H1 (cell line): ENCODE measurements around the gene HABP4. TPM values are rescaled to one million over a fixed set of nuclear protein-coding genes. Genes with fewer than 3 reads are reported as not detected.
A peak's percentile ranks its signal among the peaks of the same experiment; 100 is the strongest.

Source experiments
- ASH2L ChIP-seq: fragments of 200-600, 300-600 bp; sonication (generic); IDR thresholded peaks from one replicate; pipeline ENCODE4 v1.7.1; 2017; ENCODE audit warnings: low read length
- CHD7 ChIP-seq: fragments of 300-600 bp; sonication (generic); IDR thresholded peaks from 2 replicates; pipeline ENCODE4 v1.7.1; 2012; ENCODE audit warnings: low read length, moderate library complexity, mild to moderate bottlenecking, inconsistent platforms; ENCODE audit not compliant: insufficient replicate concordance
- GABPA ChIP-seq: IDR thresholded peaks from 2 replicates; pipeline ENCODE4 v1.6.1; 2011; ENCODE audit warnings: mild to moderate bottlenecking, low read length, moderate library complexity, borderline replicate concordance; ENCODE audit not compliant: insufficient read depth
- KDM4A ChIP-seq: IDR thresholded peaks from one replicate; pipeline ENCODE4 v1.7.1; 2012; ENCODE audit warnings: low read depth, mild to moderate bottlenecking, moderate library complexity, low read length, inconsistent platforms; ENCODE audit not compliant: severe bottlenecking
- MAX ChIP-seq: IDR thresholded peaks from 2 replicates; pipeline ENCODE4 v1.6.1; 2012; ENCODE audit warnings: inconsistent platforms
- PHF8 ChIP-seq: fragments of 200-600 bp; sonication (generic); conservative IDR thresholded peaks from 2 replicates; pipeline ENCODE4 v1.7.1; 2012; ENCODE audit warnings: low read depth, mild to moderate bottlenecking, inconsistent platforms, low read length, moderate library complexity
- POLR2AphosphoS5 ChIP-seq: IDR thresholded peaks from 2 replicates; pipeline ENCODE4 v1.6.1; 2011; ENCODE audit warnings: low read depth, low read length
- RNF2 ChIP-seq: fragments of 200-900, 300-1000 bp; sonication (generic); IDR thresholded peaks from 2 replicates; pipeline ENCODE4 v1.7.1; 2016; ENCODE audit warnings: borderline replicate concordance, low read depth, mild to moderate bottlenecking, antibody characterized with exemption, low read length; ENCODE audit not compliant: poor library complexity, severe bottlenecking; ENCODE audit errors: missing control alignments
- SP2 ChIP-seq: IDR thresholded peaks from 2 replicates; pipeline ENCODE4 v1.6.1; 2012; ENCODE audit warnings: mild to moderate bottlenecking, low read length, inconsistent platforms
- TAF1 ChIP-seq: IDR thresholded peaks from 2 replicates; pipeline ENCODE4 v1.6.1; 2011; ENCODE audit warnings: mild to moderate bottlenecking, low read depth, low read length
- ZNF274 ChIP-seq: IDR thresholded peaks from 2 replicates; pipeline ENCODE4 v1.7.0; 2012; ENCODE audit warnings: low read length, borderline replicate concordance; ENCODE audit errors: extremely low read depth
- polyA plus RNA-seq, 7 experiments: library from polyadenylated mRNA; depleted of rRNA in 3 of 7; stranded (reverse) in 5 of 7; unstranded in 2 of 7; fragments of >200 nt in 5 of 7; fragments of 200-250 nt in 2 of 7; gene quantifications; 1 replicate in 5 of 7; 2 replicates in 1 of 7; 4 replicates in 1 of 7; pipeline versions ENCODE4 v1.2.1 to v1.2.3, GENCODE V29; 2011 to 2013; ENCODE audit warnings: missing spikeins in 2 of 7, mixed read lengths in 2 of 7
- total RNA-seq: library from RNA; stranded (reverse); fragmentation: NEBNext Ultra II Directional; extraction: Animal tissue kit (Norgen Biotek cat#: 25700); gene quantifications from 2 replicates; pipeline ENCODE4 v1.2.1, GENCODE V29; 2021

HABP4 gene
- total and polyA plus RNA-seq, 2 of the 8 experiments (the other 6 are each of a cell fraction or from before 2014, with no cell fraction given), result 3.3 to 11.2 TPM

- TF ChIP-seq CHD7 (no peak), ZNF274 (no peak), SP2 (no peak), MAX (no peak), GABPA (no peak), PHF8 (no peak), KDM4A (no peak), TAF1 (peak; percentile 41), POLR2AphosphoS5 (0 out of 2 replicates have a peak, but pooled peaks have one; percentile 26), ASH2L (no peak), RNF2 (no peak)
These were observed 12.6 kb downstream of the HABP4 start (continued) for GRCh38 chr9:96462541-96462940.
